ENCODE results near the gene NDUFA8. TPM values are rescaled to one million over a fixed set of nuclear protein-coding genes. Genes with fewer than 3 reads are reported as not detected.
"Not testable (repeated sequence)": the region's sequence is repeated elsewhere in the genome, so short reads cannot be mapped to it uniquely, and the experiment has no call there.

The NDUFA8 gene
- polyA plus RNA-seq, 1 donor: 58.6 TPM

DNA sequence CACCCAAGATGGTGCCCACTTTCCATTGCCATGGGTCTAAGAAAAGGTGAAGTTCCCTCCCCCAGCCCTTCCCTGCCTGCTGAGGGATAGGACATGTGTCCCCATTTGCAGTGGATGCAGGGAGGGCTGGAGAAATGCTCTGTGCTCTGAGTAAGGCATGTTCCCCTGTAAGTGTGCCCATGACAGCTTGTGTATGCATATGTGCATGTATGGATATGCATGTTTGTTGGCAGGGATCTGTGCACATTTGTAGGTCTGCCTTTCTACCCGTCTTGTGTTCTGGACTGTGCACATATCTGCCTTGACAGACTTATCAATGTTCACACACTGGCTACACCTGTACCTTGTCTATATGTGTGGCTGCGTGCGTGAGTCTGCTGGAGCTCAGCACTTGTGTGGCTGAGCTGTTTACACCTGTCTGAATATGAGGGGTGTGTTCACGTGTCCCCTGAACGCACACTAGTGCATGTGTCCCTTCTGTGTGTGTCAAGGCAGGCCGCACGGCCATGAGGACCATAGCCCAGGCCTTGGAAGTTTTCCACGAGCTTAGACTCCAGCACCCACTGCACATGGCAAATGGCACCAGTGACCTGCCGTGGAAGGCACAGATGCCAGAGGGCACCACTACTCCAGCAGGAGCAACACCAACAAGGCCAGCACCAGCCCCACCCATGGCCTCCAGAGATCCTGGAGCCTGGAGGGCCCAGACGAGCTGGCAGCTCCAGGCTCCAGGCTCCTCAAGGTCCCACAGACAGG is 39.1 kb downstream of the NDUFA8 start:
- no peak for DNase-seq

DNA sequence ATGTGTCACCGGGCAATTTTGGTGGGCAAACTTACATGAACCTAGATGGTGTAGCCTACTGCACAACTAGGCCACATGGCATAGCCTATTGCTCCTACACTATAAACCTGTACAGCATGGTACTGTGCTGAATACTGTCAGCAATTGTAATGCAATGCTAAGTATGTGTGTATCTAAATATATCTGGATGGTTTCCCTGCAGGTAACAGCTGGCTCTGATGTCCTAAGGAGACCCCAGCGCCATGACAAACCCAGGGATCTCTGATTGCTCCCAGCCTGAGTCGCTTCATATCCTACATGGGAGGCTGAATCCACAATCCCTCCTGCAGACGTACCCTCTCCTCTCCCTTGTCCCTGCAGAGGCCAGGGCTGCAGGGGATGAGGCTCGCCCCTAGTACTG is 39.9 kb downstream of the NDUFA8 start:
- no peak for DNase-seq

DNA sequence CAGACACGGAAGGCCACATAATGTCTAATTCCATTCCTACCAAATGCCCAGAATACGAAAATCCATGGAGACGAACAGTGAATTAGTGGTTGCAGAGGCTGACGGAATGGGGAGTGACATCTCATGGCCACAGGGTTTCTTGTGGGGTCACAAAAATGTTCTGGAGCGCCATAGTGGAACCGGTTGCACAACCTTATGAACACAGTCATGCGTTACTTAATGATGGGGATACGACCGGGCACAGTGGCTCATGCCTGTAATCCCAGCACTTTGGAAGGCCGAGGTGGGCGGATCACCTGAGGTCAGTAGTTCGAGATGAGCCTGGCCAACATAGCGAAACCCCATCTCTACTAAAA is 40.4 kb downstream of the NDUFA8 start:
- DNase-seq: no peak

DNA sequence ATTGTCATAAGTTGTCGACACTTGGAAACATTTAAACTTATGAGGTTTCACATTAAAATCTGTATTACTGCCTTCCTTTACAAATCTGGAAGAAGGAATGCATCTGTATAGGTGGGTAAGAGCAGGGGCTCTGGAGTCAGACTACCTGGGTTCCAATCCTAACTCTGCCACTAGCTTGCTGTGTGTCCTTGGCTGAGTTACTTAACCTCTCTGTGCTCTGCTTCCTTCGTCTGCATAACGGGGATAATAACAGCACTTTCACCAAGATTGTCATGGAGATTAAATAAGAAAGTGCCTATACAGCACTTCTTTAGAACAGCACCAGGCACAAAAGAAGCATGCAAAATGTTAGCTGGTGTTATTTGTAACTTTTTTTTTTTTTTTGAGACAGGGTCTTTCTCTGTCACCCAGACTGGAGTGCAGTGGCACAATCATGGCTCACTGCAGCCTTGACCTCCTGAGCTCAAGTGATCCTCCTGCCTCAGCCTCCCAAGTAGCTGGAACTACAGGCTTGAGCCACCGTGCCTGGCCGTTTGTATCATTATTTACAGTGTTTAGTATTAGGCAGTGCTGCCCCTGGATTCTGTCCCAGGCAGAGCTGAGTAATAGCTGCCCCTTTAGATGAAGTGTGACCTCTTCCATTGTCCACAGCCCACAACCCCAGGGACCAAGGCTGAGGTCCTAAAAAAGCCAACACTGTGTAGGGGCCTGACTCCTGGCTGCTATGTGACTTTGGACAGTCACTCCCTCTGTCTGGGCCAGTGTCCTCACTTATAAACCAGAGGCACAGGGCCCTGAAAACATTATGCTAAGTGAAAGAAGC is 41.0 kb downstream of the NDUFA8 start:
- DNase-seq: no peak

DNA sequence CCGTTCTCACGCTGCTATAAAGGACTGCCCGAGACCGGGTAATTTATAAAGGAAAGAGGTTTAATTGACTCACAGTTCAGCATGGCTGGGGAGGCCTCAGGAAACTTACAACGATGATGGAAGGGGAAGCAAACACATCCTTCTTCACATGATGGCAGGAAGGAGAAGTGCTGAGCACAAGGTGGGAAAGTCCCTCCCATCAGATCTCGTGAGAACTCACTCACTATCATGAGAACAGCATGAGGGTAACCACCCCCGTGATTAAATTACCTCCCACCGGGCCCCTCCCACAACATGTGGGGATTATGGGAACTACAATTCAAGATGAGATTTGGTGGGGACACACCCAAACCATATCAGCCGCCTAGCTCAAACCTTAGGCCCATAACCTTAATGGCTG is 42.3 kb downstream of the NDUFA8 start:
- not testable (repeated sequence) for DNase-seq

DNA sequence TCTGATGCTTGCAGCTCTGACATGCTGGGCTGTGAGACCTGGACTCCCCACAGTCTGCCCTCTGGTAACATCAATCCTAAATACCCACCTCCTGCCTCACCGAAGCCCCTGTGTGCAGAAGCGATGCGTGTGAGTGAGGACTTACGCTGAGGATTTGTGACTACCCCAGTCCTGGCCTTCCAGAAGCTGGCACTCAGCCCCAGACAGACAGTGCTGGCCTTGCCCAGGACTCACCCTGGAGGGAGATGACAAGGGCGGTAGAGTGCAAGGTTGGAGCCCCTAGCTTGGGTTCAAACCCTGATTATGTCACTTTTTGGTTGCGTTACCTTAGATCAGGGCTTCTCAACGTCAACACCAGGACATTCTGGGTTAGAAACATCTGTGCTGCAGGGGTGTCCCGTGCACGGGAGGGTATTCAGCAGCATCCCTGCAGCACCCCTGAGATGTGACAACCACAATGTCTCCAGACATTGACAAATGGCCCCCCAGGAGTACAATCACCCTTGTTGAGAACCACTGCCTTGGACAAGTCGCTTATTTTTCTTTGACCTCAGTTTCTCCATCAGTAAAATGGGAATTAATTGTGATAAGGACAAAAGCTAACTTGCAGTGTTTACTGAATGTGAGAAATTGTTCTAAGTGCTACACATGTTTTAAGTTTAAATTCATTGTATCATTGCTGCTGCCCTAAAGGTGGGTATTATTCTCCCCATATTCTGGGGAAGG is 43.0 kb downstream of the NDUFA8 start:
- no peak for DNase-seq

DNA sequence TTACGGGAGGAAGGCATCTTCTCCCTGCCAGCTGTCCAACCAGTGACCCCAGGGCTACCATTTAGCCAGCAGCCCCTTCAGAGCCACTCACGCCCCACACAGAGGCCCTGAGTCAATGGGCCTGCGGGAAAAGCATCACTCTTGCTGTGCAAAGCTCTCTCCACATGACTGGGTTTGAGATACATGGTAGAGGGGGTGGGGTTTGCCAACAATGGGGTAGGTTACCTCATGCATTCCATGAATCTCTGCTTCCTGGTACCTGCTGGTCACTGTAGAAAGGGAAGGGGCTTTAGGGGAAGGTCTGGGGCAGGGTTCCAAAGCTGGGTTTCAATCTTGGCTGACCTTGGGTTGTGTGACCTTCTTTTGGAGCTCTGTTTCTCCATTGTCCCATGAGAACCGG is 43.5 kb downstream of the NDUFA8 start:
- DNase-seq: no peak

DNA sequence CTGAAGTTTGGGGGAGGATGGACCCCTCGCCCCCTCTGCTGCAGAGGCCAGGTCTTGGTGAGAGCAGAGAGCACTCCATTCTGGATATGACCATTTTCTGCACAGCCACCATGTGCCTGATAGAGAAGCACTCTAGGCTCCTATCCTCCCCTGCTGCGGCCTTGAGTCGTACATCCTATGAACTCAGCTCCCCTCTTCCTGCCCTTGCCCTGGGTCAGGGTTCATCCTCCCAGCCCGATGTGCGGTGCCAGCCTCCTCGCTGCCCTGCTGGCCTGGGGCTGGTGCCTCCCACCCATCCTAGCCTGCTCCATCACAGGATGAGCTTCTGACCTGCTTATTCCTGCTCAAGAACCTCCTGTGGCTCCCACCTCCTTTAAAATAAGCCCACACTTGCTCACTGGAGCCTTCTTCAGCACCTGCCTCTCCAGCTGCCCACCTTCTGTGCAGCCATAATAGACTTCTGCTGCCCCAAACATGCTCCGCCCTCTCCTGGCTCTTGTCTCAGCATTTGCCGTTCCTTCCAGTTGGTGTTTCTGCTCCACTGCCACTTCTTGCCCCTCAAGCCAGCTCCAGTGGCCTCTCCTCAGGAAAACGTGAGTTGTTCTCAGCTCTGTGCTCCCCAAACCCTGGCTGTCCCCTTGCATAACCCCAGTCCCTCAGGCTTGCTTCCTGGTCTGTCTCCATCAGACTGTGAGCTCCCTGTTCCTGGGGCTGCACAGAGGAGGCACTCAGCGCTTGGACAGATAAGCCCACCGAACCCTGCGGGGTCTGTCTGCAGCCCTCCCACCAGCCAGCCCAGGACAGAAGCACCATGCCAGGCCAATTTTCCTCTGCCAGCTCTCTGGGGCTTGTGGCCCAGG is 44.2 kb downstream of the NDUFA8 start:
- DNase-seq: no peak

DNA sequence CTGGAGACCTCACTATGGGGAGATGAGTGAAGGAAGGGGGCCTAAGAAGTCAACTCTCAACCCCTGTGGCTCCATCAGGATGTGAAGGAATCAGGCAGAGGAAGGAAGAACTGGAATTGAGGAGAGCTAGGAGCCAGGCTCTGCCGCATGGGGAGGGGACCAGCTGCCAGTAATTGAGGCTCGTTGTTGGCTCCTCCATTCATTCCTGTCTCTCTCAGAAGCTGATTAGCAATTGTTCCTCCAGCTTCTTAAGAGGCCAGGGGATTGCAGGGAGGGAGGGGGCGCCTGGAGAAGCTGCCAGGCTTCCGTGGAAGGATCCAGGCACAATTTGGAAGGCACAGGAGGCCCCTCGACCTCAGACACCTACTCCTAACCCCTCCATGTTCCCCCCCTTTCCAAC is 46.0 kb downstream of the NDUFA8 start:
- no peak for DNase-seq

DNA sequence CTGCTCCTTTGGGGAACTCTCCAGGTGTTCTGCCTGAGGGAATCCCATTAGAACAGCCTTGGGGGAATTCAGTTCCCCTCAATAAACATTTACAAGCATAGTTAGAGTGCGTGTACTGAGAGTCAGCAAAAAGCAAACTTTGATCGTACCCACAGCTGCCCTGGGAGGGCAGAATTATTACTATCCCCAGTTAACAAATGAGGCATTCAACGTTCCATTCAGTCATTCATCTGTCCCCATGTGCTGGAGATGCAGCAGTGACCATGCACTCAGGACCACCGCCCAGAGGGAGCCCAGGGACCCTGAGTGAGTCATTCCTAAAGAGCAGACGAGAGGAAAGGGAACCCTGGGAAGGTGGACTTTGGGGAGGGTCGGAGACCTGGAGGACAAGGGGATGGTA is 47.3 kb downstream of the NDUFA8 start:
- no peak for DNase-seq

DNA sequence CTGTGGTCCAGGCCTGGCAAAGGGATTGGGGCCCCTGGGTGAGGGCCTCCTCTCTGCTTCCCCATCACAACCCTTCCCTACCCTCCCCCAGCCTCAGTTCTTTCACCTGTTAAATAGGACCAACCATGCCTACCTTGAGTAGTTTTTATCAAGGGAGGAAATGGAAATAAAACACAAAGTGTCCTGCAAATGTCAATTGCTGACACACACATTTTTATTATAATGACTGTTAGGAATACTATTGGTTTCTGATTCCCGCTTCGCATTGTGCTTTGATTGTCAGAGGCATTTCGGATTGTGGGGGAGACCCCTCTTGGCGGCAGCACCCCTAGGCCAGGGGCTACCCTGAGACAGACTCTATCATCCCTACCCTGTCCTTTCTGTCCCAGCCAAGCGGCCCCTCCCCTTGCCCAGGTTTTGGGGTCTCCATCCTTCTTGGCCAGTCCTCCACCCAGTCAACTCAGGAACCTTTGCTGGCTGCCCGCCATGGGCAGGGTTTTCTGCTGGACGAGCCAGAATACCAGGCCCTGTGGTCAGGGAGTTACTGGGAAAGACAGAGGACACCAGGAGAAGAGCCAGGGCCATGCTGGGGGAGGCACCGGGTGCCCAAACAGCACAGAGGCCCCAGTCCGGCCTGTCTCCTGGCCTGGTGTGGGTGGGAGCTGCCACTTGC is 48.0 kb downstream of the NDUFA8 start:
- no peak for DNase-seq

DNA sequence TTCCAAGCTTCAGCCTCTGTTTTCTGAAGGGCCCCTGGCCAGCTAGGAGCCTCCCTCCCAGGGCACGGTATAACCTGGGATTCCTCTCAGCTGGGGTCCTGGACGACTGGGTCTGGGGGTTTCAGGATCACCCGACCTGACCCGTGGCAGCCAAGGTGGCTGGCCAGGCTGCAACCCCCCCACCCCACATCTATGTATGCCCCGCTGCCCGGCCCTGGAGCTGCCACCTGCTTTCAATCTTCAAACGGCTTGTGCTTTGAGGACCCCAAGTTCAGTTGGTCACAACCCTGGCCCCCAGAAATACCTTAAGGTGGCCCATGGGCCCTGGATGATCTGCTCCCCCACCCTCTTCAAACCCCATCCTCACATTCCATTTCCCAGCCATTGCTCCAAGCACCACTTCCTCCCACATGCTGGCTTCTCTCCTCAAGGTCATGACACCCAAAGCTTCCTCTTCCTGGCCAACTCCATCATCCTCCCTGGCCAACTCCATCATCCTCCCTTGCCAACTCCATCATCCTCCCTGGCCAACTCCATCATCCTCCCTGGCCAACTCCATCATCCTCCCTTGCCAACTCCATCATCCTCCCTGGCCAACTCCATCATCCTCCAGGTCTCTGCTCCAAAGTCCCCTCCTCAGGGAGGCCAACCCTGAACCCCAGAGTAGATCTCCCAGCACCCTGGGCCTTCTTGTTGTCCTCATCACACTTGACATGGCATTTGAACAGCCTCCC is 49.3 kb downstream of the NDUFA8 start:
- DNase-seq: no peak

DNA sequence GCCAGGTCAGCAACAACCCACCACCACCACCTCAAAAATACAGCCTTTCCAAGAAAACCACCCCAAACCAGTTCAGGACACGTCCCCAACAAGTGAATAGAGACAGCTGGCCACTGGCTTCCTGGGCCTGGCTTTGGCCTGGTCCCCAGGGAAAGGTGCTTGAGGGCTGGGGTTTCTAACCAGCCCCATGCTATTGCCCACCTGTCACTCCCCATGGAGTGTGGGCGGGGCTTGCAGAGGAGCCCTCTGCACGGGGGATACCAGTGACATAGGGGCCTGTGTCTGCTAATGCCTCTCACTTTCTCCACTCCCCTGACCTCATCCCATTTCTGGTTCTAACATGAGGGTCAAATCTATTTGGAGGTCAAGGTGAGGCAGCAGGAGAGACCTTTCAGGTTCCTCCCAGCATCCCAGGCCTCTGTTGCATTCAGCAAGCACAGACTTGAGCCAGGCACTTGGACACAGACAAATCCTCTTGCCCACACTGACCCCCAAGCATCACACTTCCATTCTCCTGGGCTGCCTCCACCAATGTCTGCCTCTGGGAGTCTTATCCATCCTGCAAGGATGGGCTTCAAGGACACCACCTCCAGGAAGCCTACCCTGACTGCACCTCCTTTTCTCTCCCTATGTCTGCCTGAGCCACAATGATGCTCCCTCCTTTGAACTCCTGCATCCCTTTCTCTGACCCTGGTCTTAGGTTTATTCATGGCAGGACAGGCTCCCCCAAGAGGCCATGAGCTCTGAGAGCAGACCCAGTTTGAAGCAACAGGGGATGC is 50.4 kb downstream of the NDUFA8 start:
- no peak for DNase-seq

DNA sequence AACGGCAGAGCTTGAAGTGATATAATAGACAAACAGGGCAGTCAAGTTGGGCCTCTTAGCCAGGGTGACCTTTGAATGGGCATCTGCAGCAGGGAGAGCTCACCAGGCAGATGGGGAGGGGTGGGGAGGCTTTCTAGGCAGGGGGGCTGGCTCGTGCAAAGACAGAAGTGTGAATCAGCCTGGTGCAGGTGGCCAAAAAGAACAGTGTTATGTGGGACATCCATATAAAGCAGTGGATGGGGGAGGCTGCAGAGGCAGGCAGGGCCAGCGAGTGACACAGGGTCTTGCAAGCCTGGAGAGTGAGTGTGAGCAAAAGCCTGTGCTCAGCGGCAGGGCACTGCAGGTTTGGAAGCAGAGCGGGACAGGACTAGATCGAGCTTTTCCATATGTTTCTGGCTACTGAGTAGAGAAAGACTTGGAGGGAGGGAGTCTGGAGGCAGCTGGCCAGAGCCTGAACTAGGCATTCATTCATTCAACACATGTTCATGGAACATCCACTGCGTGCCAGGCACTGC is 52.2 kb downstream of the NDUFA8 start:
- DNase-seq: no peak

DNA sequence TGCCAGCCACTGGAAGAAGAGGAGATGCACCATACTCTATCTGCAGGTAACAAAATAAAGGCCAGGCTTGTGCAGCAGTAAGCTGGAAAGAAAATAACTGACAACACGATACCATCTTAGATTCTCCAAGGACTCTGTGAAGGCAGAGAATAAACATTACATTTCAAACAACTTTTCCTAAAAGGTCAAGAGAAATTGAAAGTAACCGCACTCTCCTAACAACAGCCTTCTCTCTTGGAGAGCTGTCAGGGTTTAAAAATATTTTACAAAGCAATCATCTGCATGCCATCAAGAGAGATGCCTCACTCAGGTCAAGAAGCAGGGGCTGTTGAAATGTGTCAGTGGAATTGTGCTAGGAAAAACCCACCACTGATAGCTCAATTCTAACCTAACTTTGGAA is 53.0 kb downstream of the NDUFA8 start:
- no peak for DNase-seq

DNA sequence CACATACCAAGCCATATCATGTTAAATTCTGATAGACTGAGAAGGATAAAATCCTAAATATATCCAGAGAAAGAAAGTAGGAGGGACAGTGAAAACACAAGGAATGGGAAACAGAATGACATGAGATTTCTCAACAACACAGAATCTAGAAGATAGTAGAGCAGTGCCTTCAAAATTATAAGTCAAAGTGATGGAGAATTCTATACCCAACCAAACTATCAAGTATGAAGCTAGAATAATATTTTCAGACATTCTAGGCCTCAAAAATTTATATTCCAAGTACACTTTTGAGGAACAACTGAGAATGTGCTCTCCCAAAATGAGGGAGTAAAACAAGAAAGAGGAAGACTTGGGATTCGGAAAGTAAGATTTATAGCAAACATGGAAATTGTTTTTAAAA is 55.6 kb downstream of the NDUFA8 start:
- no peak for DNase-seq

DNA sequence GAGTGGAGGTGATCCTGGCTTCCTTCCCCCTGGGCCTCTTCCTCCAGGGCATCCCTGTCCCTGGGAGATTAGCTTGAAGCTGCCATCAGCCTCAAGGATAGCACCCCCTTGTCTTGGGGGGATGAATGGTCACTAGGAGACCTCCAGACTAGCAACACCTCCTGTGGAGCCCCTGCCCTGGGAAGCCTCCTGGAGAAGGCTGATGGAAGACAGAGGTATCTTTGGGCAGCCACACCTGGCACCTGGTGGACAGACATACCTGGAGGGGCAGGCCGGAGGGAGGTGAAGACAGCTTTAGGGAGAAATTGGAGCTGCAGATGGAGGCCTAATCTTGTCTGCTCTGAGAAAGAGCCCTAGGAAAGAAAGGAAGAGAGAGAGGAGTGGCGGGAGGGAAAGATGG is 57.4 kb downstream of the NDUFA8 start:
- no peak for DNase-seq

DNA sequence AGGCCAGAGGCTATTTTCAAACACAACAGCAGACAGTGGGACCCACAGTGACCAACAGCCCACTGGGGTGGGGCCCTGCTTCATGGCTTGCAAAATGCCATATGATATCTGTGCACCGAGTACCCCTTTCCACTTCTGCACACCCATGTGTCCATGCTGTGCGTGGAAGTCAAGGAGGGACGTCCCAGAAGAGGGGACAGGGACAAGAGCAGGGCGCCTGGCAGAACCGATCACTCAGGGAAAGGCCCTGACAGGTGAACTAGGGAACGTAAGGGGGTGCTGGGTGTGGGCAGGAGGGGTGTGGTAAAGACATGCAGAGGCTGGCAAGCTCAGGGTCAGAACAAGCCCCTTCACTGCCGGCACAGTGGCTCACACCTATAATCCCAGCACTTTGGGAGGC is 58.8 kb downstream of the NDUFA8 start:
- DNase-seq: no peak

DNA sequence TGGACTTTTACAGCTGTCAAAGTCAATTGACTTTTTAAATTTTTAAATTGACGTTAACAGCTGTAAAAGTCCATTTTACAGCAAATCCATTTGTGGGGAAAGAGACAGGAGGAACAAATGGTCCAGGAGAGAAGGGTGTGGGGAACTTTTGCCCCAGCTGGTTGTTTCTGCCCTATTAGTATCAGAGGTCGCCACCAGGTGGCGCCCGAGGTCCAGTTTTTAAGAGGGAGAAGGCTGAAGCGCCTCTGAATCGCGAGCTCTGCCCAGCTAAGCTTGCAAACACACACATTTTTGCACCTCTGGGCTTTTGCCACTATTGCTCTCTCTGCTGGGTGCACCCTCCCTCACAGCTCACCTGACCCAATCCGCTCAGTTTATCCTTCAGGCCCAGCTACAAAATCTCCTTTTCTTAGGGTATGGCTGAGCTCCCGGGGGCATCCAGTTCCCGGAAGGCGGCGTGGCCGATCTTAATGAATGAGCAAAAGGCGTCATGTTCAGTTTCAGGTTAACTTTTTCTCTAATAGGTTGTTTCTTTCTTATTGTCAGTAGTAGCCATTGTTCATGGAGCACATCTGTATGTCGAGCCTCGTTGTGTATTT is 60.2 kb downstream of the NDUFA8 start:
- DNase-seq: peak; percentile 79

Data from hindlimb muscle (tissue), 1 donor.